ENCODE measurements around the gene CYB561D1. TPM values are rescaled to one million over a fixed set of nuclear protein-coding genes. Genes with fewer than 3 reads are reported as not detected.

Gene CYB561D1
- total and polyA plus RNA-seq, 2 donors (not counting 3 experiments of a cell fraction or from before 2014, with no cell fraction given) = 7.2 to 7.3 TPM

GRCh38 chr1:109497449-109498160 lies 3.7 kb downstream of the CYB561D1 start:
- Histone ChIP-seq H3K4me2 (ENCODE audit: insufficient read depth, low read length) (no peak overlapping the region), H2AFZ (ENCODE audit: low read depth, low read length) (no peak overlapping the region), H4K20me1 (replicated peaks; ENCODE audit: control insufficient read depth, extremely low read depth, insufficient read depth, low read length) (no peaks in the 10 kb centered on the region), H3K9ac (replicated peaks; ENCODE audit: extremely low read depth, insufficient read depth, low read length) (no peak overlapping the region), H3K9me3 (replicated peaks; ENCODE audit: control insufficient read depth, insufficient read depth, low read length) (no peaks in the 10 kb centered on the region), H3K9me1 (replicated peaks; ENCODE audit: control insufficient read depth, extremely low read depth, insufficient read depth, low read length) (no peaks in the 10 kb centered on the region), H3K4me3 (replicated peaks in 1 of 3; ENCODE audit: insufficient read depth in 1 of 3, low read depth in 1 of 3, low read length in 3 of 3) (no peak overlapping the region), H3K27me3 (ENCODE audit: control insufficient read depth in 2 of 2, insufficient read depth in 2 of 2, low read length in 2 of 2) (no peaks in the 10 kb centered on the region), H3K4me1 (ENCODE audit: control insufficient read depth, extremely low read depth, insufficient read depth, low read length) (peaks cover 19% of the 10 kb centered on the region), H3K36me3 (ENCODE audit: control insufficient read depth in 2 of 2, extremely low read depth in 1 of 2, insufficient read depth in 2 of 2, low read length in 2 of 2) (peaks cover 2 to 7% of the 10 kb centered on the region in 2 experiments), H3K27ac (ENCODE audit: insufficient read depth, low read depth, low read length) (no peak overlapping the region), H3K79me2 (ENCODE audit: control insufficient read depth, insufficient read depth, low read length) (peaks cover 2% of the 10 kb centered on the region)
- DNase-seq (ENCODE audit: low read depth, low spot score) (no peak), FAIRE-seq (no peak)
- CTCF ChIA-PET = interaction anchor here (0.5 to 23.0 kb wide), 10 partner anchors 9 to 487 kb away, joined by 3 to 955 read pairs (median 4); partner anchors contain the start of genes AHCYL1, AMIGO1 and GPR61
- POLR2A ChIA-PET = no interaction called here
- intact Hi-C loops (cut with micrococcal nuclease) = loop anchor here (1.0 to 5.0 kb wide), 3 partner anchors 35 to 245 kb away; partner anchors contain the start of gene GSTM3
- dilution Hi-C loops (cut with MboI; ENCODE audit: extremely low pct_ligation_motif_present, low sequenced_read_pairs) = no loop called here
- BruUV-seq (replicated peaks) = no TSS peak
- no peak for TF ChIP-seq POLR2A (IDR thresholded peaks at IDR 0.05; ENCODE audit: low read depth, low read length)
- TF ChIP-seq GATA2 (IDR thresholded peaks at IDR 0.05; ENCODE audit: insufficient read depth, insufficient read length, low read depth, low read length) = no peak
- no peak for TF ChIP-seq MAX (IDR thresholded peaks at IDR 0.05; ENCODE audit: insufficient read depth, insufficient read length)
- no peak for TF ChIP-seq EZH2 (IDR thresholded peaks at IDR 0.05; ENCODE audit: borderline replicate concordance, low read depth, low read length, severe bottlenecking)
- TF ChIP-seq MYC (IDR thresholded peaks at IDR 0.05; ENCODE audit: low read depth, low read length) = no peak
- TF ChIP-seq POLR2AphosphoS5 (IDR thresholded peaks at IDR 0.05; ENCODE audit: insufficient read depth, low read depth, low read length) = no peak
- TF ChIP-seq CTCF (IDR thresholded peaks at IDR 0.05; ENCODE audit: extremely low read depth in 1 of 2, insufficient read depth in 1 of 2, low read depth in 1 of 2, low read length in 2 of 2) = no peak

Data from endothelial cell of umbilical vein (primary cell).